Keratinocyte (primary cell): ENCODE results near the gene HDAC9. TPM values are rescaled to one million over a fixed set of nuclear protein-coding genes. Genes with fewer than 3 reads are reported as not detected.
A peak's percentile ranks its signal among the peaks of the same experiment; 100 is the strongest.

Experiments
- DNase-seq: peaks from one replicate; pipeline ENCODE4 v3.0.0-alpha.2; 2011; ENCODE audit warnings: low read depth, missing footprints, low spot score
- FAIRE-seq: peaks from 2 replicates; lab custom pipeline; 2011; peaks lifted over from hg19 to GRCh38; lab: Jason Lieb, UNC
- H2AFZ ChIP-seq: 2 replicates; pipeline ENCODE4 v1.6.0; 2012; ENCODE audit warnings: low read length, control low read depth, inconsistent platforms; ENCODE audit not compliant: control insufficient read depth
- H3K27ac ChIP-seq: 2 replicates; pipeline ENCODE4 v1.5.1; 2011; ENCODE audit warnings: low read length; ENCODE audit not compliant: control insufficient read depth, insufficient read depth
- H3K27me3 ChIP-seq: 3 replicates; pipeline ENCODE4 v1.6.0; 2011; ENCODE audit warnings: low read length; ENCODE audit not compliant: control insufficient read depth, insufficient read depth; ENCODE audit errors: extremely low read depth
- H3K36me3 ChIP-seq, 2 experiments: 2 replicates in 1 of 2; 3 replicates in 1 of 2; pipeline ENCODE4 v1.5.1; 2011; ENCODE audit warnings: low read length in 2 of 2, mild to moderate bottlenecking in 1 of 2; ENCODE audit not compliant: control insufficient read depth in 2 of 2, insufficient read depth in 2 of 2; ENCODE audit errors: extremely low read depth in 1 of 2
- H3K4me1 ChIP-seq: 3 replicates; pipeline ENCODE4 v1.5.1; 2011; ENCODE audit warnings: low read length; ENCODE audit not compliant: control insufficient read depth, insufficient read depth; ENCODE audit errors: extremely low read depth
- H3K4me2 ChIP-seq: 3 replicates; pipeline ENCODE4 v1.6.0; 2011; ENCODE audit warnings: low read depth, low read length; ENCODE audit not compliant: control insufficient read depth, insufficient read depth; ENCODE audit errors: extremely low read depth
- H3K4me3 ChIP-seq, 3 experiments: fragments of 200-600 bp in 1 of 3; sonication (generic) in 1 of 3; 2 replicates in 2 of 3; 3 replicates in 1 of 3; pipeline ENCODE4 v1.5.1; 2011 to 2016; ENCODE audit warnings: low read length in 3 of 3, mild to moderate bottlenecking in 3 of 3, control low read depth in 2 of 3, inconsistent platforms in 1 of 3, low read depth in 1 of 3, mixed read lengths in 1 of 3, mixed run types in 1 of 3, moderate library complexity in 1 of 3; ENCODE audit not compliant: control insufficient read depth in 2 of 3, insufficient read depth in 2 of 3; ENCODE audit errors: extremely low read depth in 1 of 3
- H3K79me2 ChIP-seq: 2 replicates; pipeline ENCODE4 v1.6.0; 2012; ENCODE audit warnings: low read length; ENCODE audit not compliant: control insufficient read depth, insufficient read depth
- H3K9ac ChIP-seq: 3 replicates; pipeline ENCODE4 v1.6.0; 2011; ENCODE audit warnings: low read length; ENCODE audit not compliant: control insufficient read depth, insufficient read depth; ENCODE audit errors: extremely low read depth
- H3K9me1 ChIP-seq: 3 replicates; pipeline ENCODE4 v1.6.0; 2011; ENCODE audit warnings: low read length; ENCODE audit not compliant: control insufficient read depth, insufficient read depth; ENCODE audit errors: extremely low read depth
- H3K9me3 ChIP-seq: 2 replicates; pipeline ENCODE4 v1.5.1; 2012; ENCODE audit warnings: low read depth, low read length; ENCODE audit not compliant: control insufficient read depth
- H4K20me1 ChIP-seq: 3 replicates; pipeline ENCODE4 v1.6.0; 2011; ENCODE audit warnings: low read length; ENCODE audit not compliant: control insufficient read depth, insufficient read depth; ENCODE audit errors: extremely low read depth
- CTCF ChIP-seq, 3 experiments: IDR thresholded peaks in 1 of 3; conservative IDR thresholded peaks in 1 of 3; optimal IDR thresholded peaks in 1 of 3; 2 replicates in 2 of 3; 3 replicates in 1 of 3; pipeline versions ENCODE3 to v1.5.1; 2011; ENCODE audit warnings: low read length in 3 of 3, mild to moderate bottlenecking in 3 of 3, moderate library complexity in 2 of 3, control low read depth in 1 of 3, inconsistent platforms in 1 of 3; ENCODE audit not compliant: insufficient read depth in 2 of 3; ENCODE audit errors: extremely low read depth in 1 of 3
- EZH2 ChIP-seq: IDR thresholded peaks from one replicate; pipeline ENCODE4 v1.6.1; 2012; ENCODE audit warnings: inconsistent platforms, mild to moderate bottlenecking, low read length, moderate library complexity
- dilution Hi-C: fragments of 300-500 bp; cut with MboI; formaldehyde crosslinking; loops from one replicate; pipeline ENCODE4 v1.7.0; 2020; ENCODE audit warnings: low sequenced_read_pairs; ENCODE audit not compliant: extremely low pct_ligation_motif_present
- polyA plus RNA-seq, 5 experiments: library from polyadenylated mRNA; depleted of rRNA in 3 of 5; stranded (reverse) in 3 of 5; stranded (forward) in 1 of 5; unstranded in 1 of 5; fragments of >200 nt; gene quantifications; 1 replicate in 1 of 5; 2 replicates in 3 of 5; 3 replicates in 1 of 5; pipeline versions ENCODE4 v1.2.1 to v1.2.3, GENCODE V29; 2011 to 2012; ENCODE audit warnings: missing spikeins in 2 of 5, low read depth in 1 of 5, low replicate concordance in 1 of 5

The HDAC9 gene
- polyA plus RNA-seq, 1 donor (not counting 4 experiments of a cell fraction or from before 2014, with no cell fraction given): 24.6 TPM

- Histone ChIP-seq H3K36me3 (no peaks in the 10 kb centered on the region), H3K4me1 (peaks cover 8% of the 10 kb centered on the region), H3K4me3 (no peak overlapping the region), H3K9ac (no peak overlapping the region), H3K79me2 (no peaks in the 10 kb centered on the region), H4K20me1 (no peaks in the 10 kb centered on the region), H3K9me1 (no peaks in the 10 kb centered on the region), H3K27me3 (no peaks in the 10 kb centered on the region), H3K9me3 (no peaks in the 10 kb centered on the region), H3K4me2 (peak overlapping the region; percentile 55), H3K27ac (no peak overlapping the region), H2AFZ (no peak overlapping the region)
- TF ChIP-seq EZH2 (no peak), CTCF (optimal IDR thresholded peaks at IDR 0.05 in 1 of 3, IDR thresholded peaks at IDR 0.05 in 1 of 3, conservative IDR thresholded peaks at IDR 0.05 in 1 of 3; ENCODE audit: extremely low read depth in 1 of 3, insufficient read depth in 2 of 3, low read length in 3 of 3) (no peak)
- no peak for DNase-seq
- dilution Hi-C loops: no loop called here
- FAIRE-seq: no peak
These were observed 634 bp upstream of the HDAC9 start for GRCh38 chr7:18494821-18495408.

GRCh38 chr7:18496341-18496700 is 772 bp downstream of the HDAC9 start:
- Histone ChIP-seq H3K9me1 (no peaks in the 10 kb centered on the region), H4K20me1 (no peaks in the 10 kb centered on the region), H3K36me3 (no peaks in the 10 kb centered on the region), H3K4me3 (no peak overlapping the region), H3K4me1 (peaks cover 8% of the 10 kb centered on the region), H3K79me2 (no peaks in the 10 kb centered on the region), H3K4me2 (peak overlapping the region; percentile 55), H3K9ac (no peak overlapping the region), H3K27me3 (no peaks in the 10 kb centered on the region), H2AFZ (peak overlapping the region; percentile 35), H3K9me3 (no peaks in the 10 kb centered on the region), H3K27ac (no peak overlapping the region)
- no peak for FAIRE-seq
- dilution Hi-C loops: no loop called here
- TF ChIP-seq CTCF (optimal IDR thresholded peaks at IDR 0.05 in 1 of 3, IDR thresholded peaks at IDR 0.05 in 1 of 3, conservative IDR thresholded peaks at IDR 0.05 in 1 of 3; ENCODE audit: extremely low read depth in 1 of 3, insufficient read depth in 2 of 3, low read length in 3 of 3) (no peak), EZH2 (no peak)
- DNase-seq: no peak
